Measurements from ENCODE around the gene GALNT3. TPM values are rescaled to one million over a fixed set of nuclear protein-coding genes. Genes with fewer than 3 reads are reported as not detected.

The GALNT3 gene
- 1 to 10 TPM; 1.9 to 2.3 (median 2.0) TPM for total RNA-seq

GRCh38 chr2:165793779-165794535 lies at the start of gene GALNT3:
GALNT3 (minus strand) TSS chr2:165794247; CDS start chr2:165770700, 23,547 bp downstream.
- Mint-ChIP-seq H3K9me3 (no peaks in the 10 kb centered on the region), H3K36me3 (ENCODE audit: insufficient read depth) (no peaks in the 10 kb centered on the region), H3K4me3 (peak within 1 kb of the TSS; percentile 88), H3K4me1 (ENCODE audit: low read depth) (peaks cover 24% of the 10 kb centered on the region), H3K27me3 (ENCODE audit: low read depth) (peaks cover 31% of the 10 kb centered on the region)
- peak; percentile 49 to 52 for ATAC-seq
- DNase-seq: peak; percentile 25

- no peak for ATAC-seq
- Mint-ChIP-seq H3K9me3 (no peaks in the 10 kb centered on the region), H3K27me3 (ENCODE audit: low read depth) (no peaks in the 10 kb centered on the region)
Measured at GRCh38 chr2:165843351-165843750, 49.3 kb upstream of the GALNT3 start.

GRCh38 chr2:165840333-165840958 lies 46.4 kb upstream of the GALNT3 start:
- ATAC-seq: no peak

More at GRCh38 chr2:165843351-165843750, 49.3 kb upstream of the GALNT3 start:
- no peak overlapping the region for H3K4me3 Mint-ChIP-seq
- no peak for DNase-seq
- H3K36me3 Mint-ChIP-seq (ENCODE audit: insufficient read depth): peaks cover 3% of the 10 kb centered on the region
- no peaks in the 10 kb centered on the region for H3K4me1 Mint-ChIP-seq (ENCODE audit: low read depth)

GRCh38 chr2:165839610-165840009 lies 45.6 kb upstream of the GALNT3 start:
- DNase-seq (no peak), ATAC-seq (no peak)
- H3K36me3 Mint-ChIP-seq (ENCODE audit: insufficient read depth): peaks cover 3% of the 10 kb centered on the region
- H3K4me3 Mint-ChIP-seq: no peak overlapping the region
- H3K27me3 Mint-ChIP-seq (ENCODE audit: low read depth): no peaks in the 10 kb centered on the region
- H3K9me3 Mint-ChIP-seq: no peaks in the 10 kb centered on the region
- no peaks in the 10 kb centered on the region for H3K4me1 Mint-ChIP-seq (ENCODE audit: low read depth)

More at GRCh38 chr2:165840333-165840958, 46.4 kb upstream of the GALNT3 start:
- Mint-ChIP-seq H3K4me3 (no peak overlapping the region), H3K27me3 (ENCODE audit: low read depth) (no peaks in the 10 kb centered on the region), H3K36me3 (ENCODE audit: insufficient read depth) (peaks cover 3% of the 10 kb centered on the region), H3K4me1 (ENCODE audit: low read depth) (no peaks in the 10 kb centered on the region), H3K9me3 (no peaks in the 10 kb centered on the region)
- DNase-seq: no peak

GRCh38 chr2:165837122-165837521 lies 43.1 kb upstream of the GALNT3 start:
- H3K27me3 Mint-ChIP-seq (ENCODE audit: low read depth): no peaks in the 10 kb centered on the region

GRCh38 chr2:165835363-165835762 lies 41.3 kb upstream of the GALNT3 start:
- Mint-ChIP-seq H3K9me3 (no peaks in the 10 kb centered on the region), H3K4me1 (ENCODE audit: low read depth) (no peaks in the 10 kb centered on the region), H3K27me3 (ENCODE audit: low read depth) (no peaks in the 10 kb centered on the region), H3K36me3 (ENCODE audit: insufficient read depth) (peaks cover 1% of the 10 kb centered on the region), H3K4me3 (no peak overlapping the region)
- DNase-seq (no peak), ATAC-seq (no peak)

More at GRCh38 chr2:165837122-165837521, 43.1 kb upstream of the GALNT3 start:
- Mint-ChIP-seq H3K36me3 (ENCODE audit: insufficient read depth) (peaks cover 1% of the 10 kb centered on the region), H3K9me3 (no peaks in the 10 kb centered on the region), H3K4me1 (ENCODE audit: low read depth) (no peaks in the 10 kb centered on the region), H3K4me3 (no peak overlapping the region)
- no peak for ATAC-seq
- no peak for DNase-seq

GRCh38 chr2:165833156-165833555 lies 39.1 kb upstream of the GALNT3 start:
- H3K36me3 Mint-ChIP-seq (ENCODE audit: insufficient read depth): peaks cover 1% of the 10 kb centered on the region
- no peaks in the 10 kb centered on the region for H3K9me3 Mint-ChIP-seq
- H3K27me3 Mint-ChIP-seq (ENCODE audit: low read depth): no peaks in the 10 kb centered on the region
- no peak for ATAC-seq
- H3K4me1 Mint-ChIP-seq (ENCODE audit: low read depth): no peaks in the 10 kb centered on the region
- no peak for DNase-seq
- H3K4me3 Mint-ChIP-seq: no peak overlapping the region

- ATAC-seq (no peak), DNase-seq (no peak)
- Mint-ChIP-seq H3K9me3 (no peaks in the 10 kb centered on the region), H3K27me3 (ENCODE audit: low read depth) (peaks cover 15% of the 10 kb centered on the region), H3K36me3 (ENCODE audit: insufficient read depth) (peaks cover 1% of the 10 kb centered on the region), H3K4me1 (ENCODE audit: low read depth) (no peaks in the 10 kb centered on the region), H3K4me3 (no peak overlapping the region)
Measured at GRCh38 chr2:165827921-165828276, 33.9 kb upstream of the GALNT3 start.

- Mint-ChIP-seq H3K4me1 (ENCODE audit: low read depth) (no peaks in the 10 kb centered on the region), H3K36me3 (ENCODE audit: insufficient read depth) (peaks cover 1% of the 10 kb centered on the region), H3K9me3 (no peaks in the 10 kb centered on the region), H3K4me3 (no peak overlapping the region), H3K27me3 (ENCODE audit: low read depth) (peaks cover 18% of the 10 kb centered on the region)
- ATAC-seq: no peak
- no peak for DNase-seq
Measured at GRCh38 chr2:165827016-165827920, 33.2 kb upstream of the GALNT3 start.

GRCh38 chr2:165825041-165825440 lies 31.0 kb upstream of the GALNT3 start:
- Mint-ChIP-seq H3K9me3 (no peaks in the 10 kb centered on the region), H3K4me3 (no peak overlapping the region), H3K36me3 (ENCODE audit: insufficient read depth) (no peaks in the 10 kb centered on the region), H3K27me3 (ENCODE audit: low read depth) (peaks cover 20% of the 10 kb centered on the region), H3K4me1 (ENCODE audit: low read depth) (no peaks in the 10 kb centered on the region)
- no peak for DNase-seq
- ATAC-seq: no peak

- Mint-ChIP-seq H3K4me1 (ENCODE audit: low read depth) (no peaks in the 10 kb centered on the region), H3K36me3 (ENCODE audit: insufficient read depth) (peaks cover 2% of the 10 kb centered on the region), H3K9me3 (no peaks in the 10 kb centered on the region), H3K4me3 (no peak overlapping the region), H3K27me3 (ENCODE audit: low read depth) (peaks cover 17% of the 10 kb centered on the region)
- no peak for ATAC-seq
- no peak for DNase-seq
Measured at GRCh38 chr2:165820296-165820695, 26.2 kb upstream of the GALNT3 start.

- Mint-ChIP-seq H3K4me3 (no peak overlapping the region), H3K27me3 (ENCODE audit: low read depth) (peaks cover 10% of the 10 kb centered on the region), H3K36me3 (ENCODE audit: insufficient read depth) (peaks cover 3% of the 10 kb centered on the region), H3K9me3 (no peaks in the 10 kb centered on the region), H3K4me1 (ENCODE audit: low read depth) (no peaks in the 10 kb centered on the region)
- no peak for ATAC-seq
- DNase-seq: no peak
Measured at GRCh38 chr2:165818920-165819319, 24.9 kb upstream of the GALNT3 start.

GRCh38 chr2:165815299-165816141 lies 21.5 kb upstream of the GALNT3 start:
- no peak for ATAC-seq
- H3K4me3 Mint-ChIP-seq: no peak overlapping the region
- H3K4me1 Mint-ChIP-seq (ENCODE audit: low read depth): no peaks in the 10 kb centered on the region
- DNase-seq: no peak
- H3K27me3 Mint-ChIP-seq (ENCODE audit: low read depth): no peaks in the 10 kb centered on the region
- no peaks in the 10 kb centered on the region for H3K9me3 Mint-ChIP-seq
- peaks cover 3% of the 10 kb centered on the region for H3K36me3 Mint-ChIP-seq (ENCODE audit: insufficient read depth)
